K562 (cell line): ENCODE results near the gene ABHD16B. TPM values are rescaled to one million over a fixed set of nuclear protein-coding genes. Genes with fewer than 3 reads are reported as not detected.

ENCODE experiments used
- EP300 ChIP-seq: IDR thresholded peaks from 2 replicates; pipeline ENCODE4 v1.6.1; 2012; ENCODE audit warnings: low read length, improper control_type of control experiment
- ILF3 ChIP-seq: fragments of 450-650 bp; IDR thresholded peaks from 2 replicates; pipeline ENCODE4 v1.6.1; 2018; ENCODE audit warnings: antibody characterized with exemption, mild to moderate bottlenecking, moderate library complexity, borderline replicate concordance
- RCOR1 ChIP-seq, 2 experiments: IDR thresholded peaks; 2 replicates each; pipeline ENCODE4 v1.6.1; 2012; ENCODE audit warnings: low read depth in 2 of 2, low read length in 2 of 2, borderline replicate concordance in 1 of 2, improper control_type of control experiment in 1 of 2
- RFX1 ChIP-seq: fragments of 450-650 bp; IDR thresholded peaks from 2 replicates; pipeline ENCODE4 v1.6.1; 2016; ENCODE audit warnings: mild to moderate bottlenecking, moderate library complexity
- SAFB2 ChIP-seq: fragments of 200-400 bp; formaldehyde crosslinking; IDR thresholded peaks from 2 replicates; pipeline ENCODE4 v1.6.1; 2018; ENCODE audit warnings: borderline replicate concordance, low read length, low read depth, moderate library complexity; ENCODE audit not compliant: severe bottlenecking
- SMARCA5 ChIP-seq: fragments of 450-650 bp; IDR thresholded peaks from 2 replicates; pipeline ENCODE4 v1.6.1; 2016
- TAF9B ChIP-seq: fragments of 450-650 bp; IDR thresholded peaks from 2 replicates; pipeline ENCODE4 v1.6.1; 2018; ENCODE audit warnings: mild to moderate bottlenecking; ENCODE audit not compliant: partially characterized antibody
- TCFL5 ChIP-seq: fragments of 250-450 bp; sonication (Bioruptor Pico); conservative IDR thresholded peaks from 2 replicates; pipeline ENCODE4 v1.6.1; 2021; ENCODE audit warnings: mild to moderate bottlenecking, moderate library complexity, matching md5 sums
- THRAP3 ChIP-seq: fragments of 450-650 bp; IDR thresholded peaks from 2 replicates; pipeline ENCODE4 v1.6.1; 2016; ENCODE audit warnings: mild to moderate bottlenecking, inconsistent platforms, borderline replicate concordance
- polyA plus RNA-seq, 8 experiments: library from polyadenylated mRNA; depleted of rRNA in 4 of 8; stranded (reverse) in 5 of 8; unstranded in 3 of 8; fragments of >200 nt; fragmentation: Nextera tagmentation in 2 of 8; fragmentation: Illumina TruSeq in 1 of 8; extraction: Ambion mirVana in 2 of 8; extraction: Trizol in 1 of 8; gene quantifications; 2 replicates each; pipeline versions ENCODE4 v1.2.1 to v1.2.3, GENCODE V29; 2011 to 2014; ENCODE audit warnings: inconsistent platforms in 1 of 8, missing spikeins in 1 of 8
- total RNA-seq, 7 experiments: library from RNA; depleted of rRNA in 6 of 7; stranded (reverse); fragments of >200 nt in 6 of 7; fragmentation: Illumina TruSeq in 2 of 7; extraction: Trizol in 2 of 7; gene quantifications; 2 replicates each; pipeline versions ENCODE4 v1.2.1 to v1.2.3, GENCODE V29; 2011 to 2021; ENCODE audit warnings: low replicate concordance in 1 of 7
- TF ChIP-seq, protein P1 (sequence below): fragments of 200-400 bp; formaldehyde crosslinking; IDR thresholded peaks from 2 replicates; pipeline ENCODE4 v1.6.1; 2017; ENCODE audit warnings: mild to moderate bottlenecking, low read depth, low read length, moderate library complexity
- TF ChIP-seq, protein P2 (sequence below): fragments of 450-650 bp; IDR thresholded peaks from 2 replicates; pipeline ENCODE4 v1.6.1; 2017; ENCODE audit warnings: mild to moderate bottlenecking, moderate library complexity
- TF ChIP-seq, protein P3 (sequence below): fragments of 450-650 bp; IDR thresholded peaks from one replicate; pipeline ENCODE4 v1.6.1; 2018; ENCODE audit warnings: mild to moderate bottlenecking, moderate library complexity; ENCODE audit not compliant: partially characterized antibody
- TF ChIP-seq, protein P4 (sequence below): fragments of 450-650 bp; IDR thresholded peaks from 2 replicates; pipeline ENCODE4 v1.6.1; 2016; ENCODE audit warnings: low read depth
- TF ChIP-seq, protein P5 (sequence below): fragments of 450-650 bp; IDR thresholded peaks from 2 replicates; pipeline ENCODE4 v1.6.1; 2016; ENCODE audit warnings: missing biosample characterization, missing genetic modification characterization

ABHD16B gene
- total and polyA plus RNA-seq, 9 of the 15 experiments (the other 6 are each of a cell fraction or from before 2014, with no cell fraction given), result not detected

DNA sequence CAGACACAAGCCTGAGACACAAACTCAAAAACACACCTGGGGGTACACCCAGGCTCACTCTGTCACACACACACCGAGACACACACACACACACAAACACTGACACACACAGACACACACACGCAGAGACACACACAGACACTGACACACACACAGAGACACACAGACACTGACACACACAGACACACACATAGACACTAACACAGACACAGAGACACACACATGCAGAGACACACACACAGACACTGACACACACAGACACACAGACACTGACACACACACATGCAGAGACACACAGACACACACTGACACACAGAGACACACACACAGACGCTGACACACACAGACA, 14.4 kb upstream of the ABHD16B start (continued):
- TF ChIP-seq, protein P1, sequence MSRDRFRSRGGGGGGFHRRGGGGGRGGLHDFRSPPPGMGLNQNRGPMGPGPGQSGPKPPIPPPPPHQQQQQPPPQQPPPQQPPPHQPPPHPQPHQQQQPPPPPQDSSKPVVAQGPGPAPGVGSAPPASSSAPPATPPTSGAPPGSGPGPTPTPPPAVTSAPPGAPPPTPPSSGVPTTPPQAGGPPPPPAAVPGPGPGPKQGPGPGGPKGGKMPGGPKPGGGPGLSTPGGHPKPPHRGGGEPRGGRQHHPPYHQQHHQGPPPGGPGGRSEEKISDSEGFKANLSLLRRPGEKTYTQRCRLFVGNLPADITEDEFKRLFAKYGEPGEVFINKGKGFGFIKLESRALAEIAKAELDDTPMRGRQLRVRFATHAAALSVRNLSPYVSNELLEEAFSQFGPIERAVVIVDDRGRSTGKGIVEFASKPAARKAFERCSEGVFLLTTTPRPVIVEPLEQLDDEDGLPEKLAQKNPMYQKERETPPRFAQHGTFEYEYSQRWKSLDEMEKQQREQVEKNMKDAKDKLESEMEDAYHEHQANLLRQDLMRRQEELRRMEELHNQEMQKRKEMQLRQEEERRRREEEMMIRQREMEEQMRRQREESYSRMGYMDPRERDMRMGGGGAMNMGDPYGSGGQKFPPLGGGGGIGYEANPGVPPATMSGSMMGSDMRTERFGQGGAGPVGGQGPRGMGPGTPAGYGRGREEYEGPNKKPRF, result no peak
- TF ChIP-seq, protein P2, sequence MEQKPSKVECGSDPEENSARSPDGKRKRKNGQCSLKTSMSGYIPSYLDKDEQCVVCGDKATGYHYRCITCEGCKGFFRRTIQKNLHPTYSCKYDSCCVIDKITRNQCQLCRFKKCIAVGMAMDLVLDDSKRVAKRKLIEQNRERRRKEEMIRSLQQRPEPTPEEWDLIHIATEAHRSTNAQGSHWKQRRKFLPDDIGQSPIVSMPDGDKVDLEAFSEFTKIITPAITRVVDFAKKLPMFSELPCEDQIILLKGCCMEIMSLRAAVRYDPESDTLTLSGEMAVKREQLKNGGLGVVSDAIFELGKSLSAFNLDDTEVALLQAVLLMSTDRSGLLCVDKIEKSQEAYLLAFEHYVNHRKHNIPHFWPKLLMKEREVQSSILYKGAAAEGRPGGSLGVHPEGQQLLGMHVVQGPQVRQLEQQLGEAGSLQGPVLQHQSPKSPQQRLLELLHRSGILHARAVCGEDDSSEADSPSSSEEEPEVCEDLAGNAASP, result no peak
- TF ChIP-seq, protein P3, sequence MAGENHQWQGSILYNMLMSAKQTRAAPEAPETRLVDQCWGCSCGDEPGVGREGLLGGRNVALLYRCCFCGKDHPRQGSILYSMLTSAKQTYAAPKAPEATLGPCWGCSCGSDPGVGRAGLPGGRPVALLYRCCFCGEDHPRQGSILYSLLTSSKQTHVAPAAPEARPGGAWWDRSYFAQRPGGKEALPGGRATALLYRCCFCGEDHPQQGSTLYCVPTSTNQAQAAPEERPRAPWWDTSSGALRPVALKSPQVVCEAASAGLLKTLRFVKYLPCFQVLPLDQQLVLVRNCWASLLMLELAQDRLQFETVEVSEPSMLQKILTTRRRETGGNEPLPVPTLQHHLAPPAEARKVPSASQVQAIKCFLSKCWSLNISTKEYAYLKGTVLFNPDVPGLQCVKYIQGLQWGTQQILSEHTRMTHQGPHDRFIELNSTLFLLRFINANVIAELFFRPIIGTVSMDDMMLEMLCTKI, result no peak
- TF ChIP-seq RFX1 (no peak), SAFB2 (no peak), TCFL5 (no peak), RCOR1 (IDR thresholded peaks at IDR 0.05; ENCODE audit: borderline replicate concordance in 1 of 2, low read depth in 2 of 2, low read length in 2 of 2) (no peak), TAF9B (no peak), EP300 (no peak), THRAP3 (peak; percentile 74; the same call in 1 of the 2 replicates), ILF3 (no peak), SMARCA5 (peak; percentile 94)
- TF ChIP-seq, protein P4, sequence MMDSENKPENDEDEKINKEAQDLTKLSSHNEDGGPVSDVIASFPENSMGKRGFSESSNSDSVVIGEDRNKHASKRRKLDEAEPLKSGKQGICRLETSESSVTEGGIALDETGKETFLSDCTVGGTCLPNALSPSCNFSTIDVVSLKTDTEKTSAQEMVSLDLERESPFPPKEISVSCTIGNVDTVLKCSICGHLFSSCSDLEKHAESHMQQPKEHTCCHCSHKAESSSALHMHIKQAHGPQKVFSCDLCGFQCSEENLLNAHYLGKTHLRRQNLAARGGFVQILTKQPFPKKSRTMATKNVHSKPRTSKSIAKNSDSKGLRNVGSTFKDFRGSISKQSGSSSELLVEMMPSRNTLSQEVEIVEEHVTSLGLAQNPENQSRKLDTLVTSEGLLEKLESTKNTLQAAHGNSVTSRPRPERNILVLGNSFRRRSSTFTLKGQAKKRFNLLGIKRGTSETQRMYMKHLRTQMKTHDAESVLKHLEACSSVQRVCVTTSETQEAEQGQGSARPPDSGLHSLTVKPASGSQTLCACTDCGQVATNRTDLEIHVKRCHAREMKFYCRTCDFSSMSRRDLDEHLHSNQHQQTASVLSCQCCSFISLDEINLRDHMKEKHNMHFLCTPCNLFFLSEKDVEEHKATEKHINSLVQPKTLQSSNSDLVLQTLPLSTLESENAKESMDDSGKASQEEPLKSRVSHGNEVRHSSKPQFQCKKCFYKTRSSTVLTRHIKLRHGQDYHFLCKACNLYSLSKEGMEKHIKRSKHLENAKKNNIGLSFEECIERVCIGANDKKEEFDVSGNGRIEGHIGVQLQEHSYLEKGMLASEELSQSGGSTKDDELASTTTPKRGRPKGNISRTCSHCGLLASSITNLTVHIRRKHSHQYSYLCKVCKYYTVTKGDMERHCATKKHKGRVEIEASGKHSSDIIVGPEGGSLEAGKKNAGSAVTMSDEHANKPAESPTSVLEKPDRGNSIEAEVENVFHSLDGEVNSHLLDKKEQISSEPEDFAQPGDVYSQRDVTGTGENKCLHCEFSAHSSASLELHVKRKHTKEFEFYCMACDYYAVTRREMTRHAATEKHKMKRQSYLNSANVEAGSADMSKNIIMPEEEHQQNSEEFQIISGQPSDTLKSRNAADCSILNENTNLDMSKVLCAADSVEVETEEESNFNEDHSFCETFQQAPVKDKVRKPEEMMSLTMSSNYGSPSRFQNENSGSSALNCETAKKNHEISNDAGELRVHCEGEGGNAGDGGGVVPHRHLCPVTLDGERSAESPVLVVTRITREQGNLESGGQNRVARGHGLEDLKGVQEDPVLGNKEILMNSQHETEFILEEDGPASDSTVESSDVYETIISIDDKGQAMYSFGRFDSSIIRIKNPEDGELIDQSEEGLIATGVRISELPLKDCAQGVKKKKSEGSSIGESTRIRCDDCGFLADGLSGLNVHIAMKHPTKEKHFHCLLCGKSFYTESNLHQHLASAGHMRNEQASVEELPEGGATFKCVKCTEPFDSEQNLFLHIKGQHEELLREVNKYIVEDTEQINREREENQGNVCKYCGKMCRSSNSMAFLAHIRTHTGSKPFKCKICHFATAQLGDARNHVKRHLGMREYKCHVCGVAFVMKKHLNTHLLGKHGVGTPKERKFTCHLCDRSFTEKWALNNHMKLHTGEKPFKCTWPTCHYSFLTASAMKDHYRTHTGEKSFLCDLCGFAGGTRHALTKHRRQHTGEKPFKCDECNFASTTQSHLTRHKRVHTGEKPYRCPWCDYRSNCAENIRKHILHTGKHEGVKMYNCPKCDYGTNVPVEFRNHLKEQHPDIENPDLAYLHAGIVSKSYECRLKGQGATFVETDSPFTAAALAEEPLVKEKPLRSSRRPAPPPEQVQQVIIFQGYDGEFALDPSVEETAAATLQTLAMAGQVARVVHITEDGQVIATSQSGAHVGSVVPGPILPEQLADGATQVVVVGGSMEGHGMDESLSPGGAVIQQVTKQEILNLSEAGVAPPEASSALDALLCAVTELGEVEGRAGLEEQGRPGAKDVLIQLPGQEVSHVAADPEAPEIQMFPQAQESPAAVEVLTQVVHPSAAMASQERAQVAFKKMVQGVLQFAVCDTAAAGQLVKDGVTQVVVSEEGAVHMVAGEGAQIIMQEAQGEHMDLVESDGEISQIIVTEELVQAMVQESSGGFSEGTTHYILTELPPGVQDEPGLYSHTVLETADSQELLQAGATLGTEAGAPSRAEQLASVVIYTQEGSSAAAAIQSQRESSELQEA, result peak; percentile 42; the same call in 1 of the 2 replicates
- TF ChIP-seq, protein P5, sequence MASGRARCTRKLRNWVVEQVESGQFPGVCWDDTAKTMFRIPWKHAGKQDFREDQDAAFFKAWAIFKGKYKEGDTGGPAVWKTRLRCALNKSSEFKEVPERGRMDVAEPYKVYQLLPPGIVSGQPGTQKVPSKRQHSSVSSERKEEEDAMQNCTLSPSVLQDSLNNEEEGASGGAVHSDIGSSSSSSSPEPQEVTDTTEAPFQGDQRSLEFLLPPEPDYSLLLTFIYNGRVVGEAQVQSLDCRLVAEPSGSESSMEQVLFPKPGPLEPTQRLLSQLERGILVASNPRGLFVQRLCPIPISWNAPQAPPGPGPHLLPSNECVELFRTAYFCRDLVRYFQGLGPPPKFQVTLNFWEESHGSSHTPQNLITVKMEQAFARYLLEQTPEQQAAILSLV (tag), result no peak
